HG03066 (cell line): Measurements from ENCODE around the gene C6orf120.
"Not testable (repeated sequence)": the region's sequence is repeated elsewhere in the genome, so short reads cannot be mapped to it uniquely, and the experiment has no call there.

ENCODE experiments used
- ATAC-seq: cut with Tn5 transposase; IDR thresholded peaks from one replicate; pipeline ENCODE4 v1.9.1; 2021; ENCODE audit warnings: low read depth; ENCODE audit not compliant: unreplicated experiment

C6orf120 gene

GRCh38 chr6:169677096-169677495 is 24.8 kb upstream of the C6orf120 start:
- ATAC-seq = no peak

- ATAC-seq = no peak
These were observed 23.6 kb upstream of the C6orf120 start for GRCh38 chr6:169678342-169678741.

- ATAC-seq = no peak
These were observed 17.9 kb upstream of the C6orf120 start for GRCh38 chr6:169684056-169684455.

GRCh38 chr6:169685860-169686259 is 16.1 kb upstream of the C6orf120 start:
- no peak for ATAC-seq

- no peak for ATAC-seq
These were observed 12.6 kb upstream of the C6orf120 start for GRCh38 chr6:169689287-169689686.

- ATAC-seq = no peak
These were observed 10.7 kb upstream of the C6orf120 start for GRCh38 chr6:169691260-169691659.

GRCh38 chr6:169692516-169692915 is 9.4 kb upstream of the C6orf120 start:
- ATAC-seq = no peak

GRCh38 chr6:169695131-169695530 is 6.8 kb upstream of the C6orf120 start:
- no peak for ATAC-seq

- ATAC-seq = not testable (repeated sequence)
These were observed 4.8 kb upstream of the C6orf120 start for GRCh38 chr6:169697115-169697514.

GRCh38 chr6:169700296-169700695 is 1.6 kb upstream of the C6orf120 start:
- ATAC-seq = no peak

GRCh38 chr6:169701311-169701953 is 494 bp upstream of the C6orf120 start:
- ATAC-seq = peak; percentile 8

GRCh38 chr6:169702840-169703246 is 917 bp downstream of the C6orf120 start:
- peak; percentile 13 for ATAC-seq

GRCh38 chr6:169707772-169708171 is 5.8 kb downstream of the C6orf120 start:
- ATAC-seq = no peak

GRCh38 chr6:169709293-169709692 is 7.4 kb downstream of the C6orf120 start:
- ATAC-seq = no peak

GRCh38 chr6:169710009-169710408 is 8.1 kb downstream of the C6orf120 start:
- no peak for ATAC-seq

- ATAC-seq = no peak
These were observed 12.3 kb downstream of the C6orf120 start for GRCh38 chr6:169714178-169714577.

GRCh38 chr6:169714595-169714994 is 12.7 kb downstream of the C6orf120 start:
- ATAC-seq = no peak

GRCh38 chr6:169719117-169719516 is 17.2 kb downstream of the C6orf120 start:
- ATAC-seq = no peak

GRCh38 chr6:169720207-169720855 is 18.4 kb downstream of the C6orf120 start:
- no peak for ATAC-seq

- ATAC-seq = no peak
These were observed 20.7 kb downstream of the C6orf120 start for GRCh38 chr6:169722362-169723199.

GRCh38 chr6:169723200-169723909 is 21.4 kb downstream of the C6orf120 start:
- peak; percentile 36 for ATAC-seq
